ENCODE measurements around the gene AVPR2. TPM values are rescaled to one million over a fixed set of nuclear protein-coding genes. Genes with fewer than 3 reads are reported as not detected.

AVPR2 gene
- total and polyA plus RNA-seq, 4 donors, result 0.05 TPM; not detected in 3

- Histone ChIP-seq H3K4me3 (ENCODE audit: low read depth in 1 of 3, low read length in 3 of 3) (no peak overlapping the region), H3K4me1 (ENCODE audit: control insufficient read depth in 4 of 4, insufficient read depth in 4 of 4, low read length in 3 of 4) (no peaks in the 10 kb centered on the region), H3K27ac (ENCODE audit: low read depth in 1 of 2, low read length in 2 of 2) (no peak overlapping the region), H3K9me3 (ENCODE audit: control insufficient read depth in 4 of 4, low read length in 3 of 4) (no peaks in the 10 kb centered on the region), H3K9ac (ENCODE audit: low read depth in 1 of 2, low read length in 2 of 2) (no peak overlapping the region), H3K36me3 (ENCODE audit: control insufficient read depth in 4 of 4, insufficient read depth in 3 of 4, low read depth in 1 of 4, low read length in 3 of 4) (no peaks in the 10 kb centered on the region), H3K27me3 (ENCODE audit: control insufficient read depth in 4 of 4, insufficient read depth in 4 of 4, low read length in 3 of 4) (peaks cover 0 to 7% (median 0%) of the 10 kb centered on the region in 4 donors)
- 8% methylated on average over 28 of the region's 28 CpGs for WGBS
- TF ChIP-seq CTCF (IDR thresholded peaks at IDR 0.05; ENCODE audit: low read depth, low read length, missing input control), result no peak
- no peak for TF ChIP-seq NR2F2 (IDR thresholded peaks at IDR 0.05)
- TF ChIP-seq ATF3 (IDR thresholded peaks at IDR 0.05), result no peak
- no peak for TF ChIP-seq JUND (IDR thresholded peaks at IDR 0.05)
- no peak for TF ChIP-seq TAF1 (conservative IDR thresholded peaks at IDR 0.05)
- no peak for TF ChIP-seq ZBTB33 (IDR thresholded peaks at IDR 0.05)
- no peak for TF ChIP-seq GABPA (IDR thresholded peaks at IDR 0.05 in 1 of 2, conservative IDR thresholded peaks at IDR 0.05 in 1 of 2)
- no peak for TF ChIP-seq HNF4G (IDR thresholded peaks at IDR 0.05)
- no peak for TF ChIP-seq SP1 (IDR thresholded peaks at IDR 0.05)
- TF ChIP-seq YY1 (IDR thresholded peaks at IDR 0.05), result no peak
- TF ChIP-seq MAX (IDR thresholded peaks at IDR 0.05), result no peak
- no peak for TF ChIP-seq RXRA (IDR thresholded peaks at IDR 0.05)
- TF ChIP-seq HNF4A (conservative IDR thresholded peaks at IDR 0.05), result no peak
- no peak for TF ChIP-seq FOXA2 (IDR thresholded peaks at IDR 0.05)
- no peak for TF ChIP-seq EGR1 (IDR thresholded peaks at IDR 0.05; ENCODE audit: low read depth in 2 of 2)
- no peak for TF ChIP-seq RAD21 (IDR thresholded peaks at IDR 0.05)
- no peak for TF ChIP-seq REST (IDR thresholded peaks at IDR 0.05)
- TF ChIP-seq FOXA1 (IDR thresholded peaks at IDR 0.05), result no peak
- DNase-seq (ENCODE audit: low spot score), result no peak
Observed at GRCh38 chrX:153878969-153879653, 25.4 kb upstream of the AVPR2 start.
